Measurements from ENCODE around the gene KRTAP10-7.

- TF ChIP-seq EZH2 (IDR thresholded peaks at IDR 0.05; ENCODE audit: insufficient read depth, poor library complexity, severe bottlenecking) (no peak), EZH2phosphoT487 (IDR thresholded peaks at IDR 0.05; ENCODE audit: insufficient read depth, low read depth) (no peak)
Measured at GRCh38 chr21:44650973-44651675, 50.7 kb downstream of the KRTAP10-7 start.

Data from GM23248 (cell line).